ENCODE data around the gene KCNMA1. TPM values are rescaled to one million over a fixed set of nuclear protein-coding genes. Genes with fewer than 3 reads are reported as not detected.

The KCNMA1 gene
- total RNA-seq, 1 experiment from 2014 or later: 20.7 TPM

DNA sequence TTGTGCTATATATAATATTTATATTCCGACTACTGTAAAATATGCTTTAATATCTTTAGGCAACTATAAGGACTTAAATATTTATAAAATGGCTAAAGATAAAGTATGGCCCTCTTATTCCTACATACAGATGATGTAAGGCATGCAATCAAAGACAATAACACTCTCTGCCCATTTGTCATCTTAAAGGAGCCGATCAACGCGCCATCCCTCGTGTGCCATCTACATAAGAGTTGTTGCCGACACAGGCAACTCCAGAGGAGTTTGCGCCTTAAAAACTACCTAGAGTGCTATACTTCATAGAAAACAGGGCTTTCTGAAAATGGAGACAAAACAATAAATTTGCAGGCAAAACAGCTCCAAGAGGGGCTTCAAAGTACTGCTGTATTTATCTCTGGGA is 709.0 kb downstream of the KCNMA1 start:
- H3K27me3 Mint-ChIP-seq (ENCODE audit: insufficient read depth, unreplicated experiment): peaks cover 3% of the 10 kb centered on the region
- no peaks in the 10 kb centered on the region for H3K36me3 ChIP-seq (ENCODE audit: control insufficient read depth, insufficient read depth, low read length)
- H3K4me1 ChIP-seq: no peaks in the 10 kb centered on the region

DNA sequence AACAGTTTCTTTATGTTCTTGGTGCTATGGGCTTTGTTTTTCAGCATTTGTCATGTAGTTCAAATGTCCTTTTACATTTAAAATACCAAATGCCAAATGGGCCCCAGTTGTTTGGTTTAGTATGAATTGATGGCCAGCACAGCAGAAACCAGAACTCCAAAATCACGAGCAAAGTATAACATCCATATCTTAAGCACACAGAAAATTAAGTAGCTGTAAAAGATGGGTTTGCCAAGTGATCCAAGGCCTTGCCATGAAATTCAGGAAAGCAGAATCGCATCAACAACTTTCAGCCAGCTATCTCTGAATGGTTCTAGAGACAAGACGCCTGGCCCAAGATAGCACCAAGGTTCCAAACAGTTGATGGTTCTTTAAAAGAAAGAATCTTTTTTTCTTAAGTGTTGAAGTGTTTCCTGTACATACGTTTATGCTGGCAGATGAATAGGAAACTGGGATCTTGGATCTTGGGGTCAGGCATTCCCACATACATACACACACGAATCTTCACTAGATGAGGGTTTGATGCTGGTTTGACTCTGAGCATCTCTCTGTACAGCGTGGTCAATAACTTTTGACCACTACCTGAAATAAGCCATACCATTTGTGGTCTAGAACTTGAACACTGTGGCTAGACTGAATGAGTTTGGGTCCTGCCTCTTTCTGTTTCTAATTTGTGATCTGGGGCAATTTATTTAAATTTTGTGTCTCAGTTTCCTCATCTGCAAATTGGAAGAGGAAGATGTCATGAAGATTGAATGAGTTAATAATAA is 711.8 kb downstream of the KCNMA1 start:
- intact Hi-C loops (cut with micrococcal nuclease; ENCODE audit: unreplicated experiment): no loop called here
- CTCF ChIA-PET: no interaction called here
- POLR2A ChIA-PET: no interaction called here
- no peaks in the 10 kb centered on the region for H3K9me3 Mint-ChIP-seq (ENCODE audit: unreplicated experiment)
- no peak overlapping the region for H3K27ac Mint-ChIP-seq (ENCODE audit: unreplicated experiment)
- DNase-seq: no peak
- H3K4me3 ChIP-seq (ENCODE audit: low read depth, low read length): no peak overlapping the region
- TF ChIP-seq, protein P1, sequence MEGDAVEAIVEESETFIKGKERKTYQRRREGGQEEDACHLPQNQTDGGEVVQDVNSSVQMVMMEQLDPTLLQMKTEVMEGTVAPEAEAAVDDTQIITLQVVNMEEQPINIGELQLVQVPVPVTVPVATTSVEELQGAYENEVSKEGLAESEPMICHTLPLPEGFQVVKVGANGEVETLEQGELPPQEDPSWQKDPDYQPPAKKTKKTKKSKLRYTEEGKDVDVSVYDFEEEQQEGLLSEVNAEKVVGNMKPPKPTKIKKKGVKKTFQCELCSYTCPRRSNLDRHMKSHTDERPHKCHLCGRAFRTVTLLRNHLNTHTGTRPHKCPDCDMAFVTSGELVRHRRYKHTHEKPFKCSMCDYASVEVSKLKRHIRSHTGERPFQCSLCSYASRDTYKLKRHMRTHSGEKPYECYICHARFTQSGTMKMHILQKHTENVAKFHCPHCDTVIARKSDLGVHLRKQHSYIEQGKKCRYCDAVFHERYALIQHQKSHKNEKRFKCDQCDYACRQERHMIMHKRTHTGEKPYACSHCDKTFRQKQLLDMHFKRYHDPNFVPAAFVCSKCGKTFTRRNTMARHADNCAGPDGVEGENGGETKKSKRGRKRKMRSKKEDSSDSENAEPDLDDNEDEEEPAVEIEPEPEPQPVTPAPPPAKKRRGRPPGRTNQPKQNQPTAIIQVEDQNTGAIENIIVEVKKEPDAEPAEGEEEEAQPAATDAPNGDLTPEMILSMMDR (IDR thresholded peaks at IDR 0.05; ENCODE audit: insufficient read depth in 1 of 2, low read depth in 1 of 2, low read length in 1 of 2, severe bottlenecking in 1 of 2, unreplicated experiment in 1 of 2): no peak
- H3K27me3 ChIP-seq (replicated peaks; ENCODE audit: control insufficient read depth, insufficient read depth, low read length): no peaks in the 10 kb centered on the region; the same call in 1 of the 2 replicates
- H3K4me1 Mint-ChIP-seq (ENCODE audit: low read depth, unreplicated experiment): no peaks in the 10 kb centered on the region
- H3K36me3 ChIP-seq (ENCODE audit: control insufficient read depth, insufficient read depth, low read length): no peaks in the 10 kb centered on the region
- H3K4me1 ChIP-seq: no peaks in the 10 kb centered on the region
- no peak overlapping the region for H3K4me3 Mint-ChIP-seq (ENCODE audit: unreplicated experiment)
- H3K36me3 Mint-ChIP-seq (ENCODE audit: insufficient read depth, unreplicated experiment): no peaks in the 10 kb centered on the region
- peaks cover 3% of the 10 kb centered on the region for H3K27me3 Mint-ChIP-seq (ENCODE audit: insufficient read depth, unreplicated experiment)
- no TSS peak for BruUV-seq (replicated peaks)
- H3K9me3 ChIP-seq: no peaks in the 10 kb centered on the region

More for the DNA sequence above, 709.0 kb downstream of the KCNMA1 start:
- DNase-seq: no peak
- Histone ChIP-seq H3K4me3 (ENCODE audit: low read depth, low read length) (no peak overlapping the region), H3K27me3 (replicated peaks; ENCODE audit: control insufficient read depth, insufficient read depth, low read length) (no peaks in the 10 kb centered on the region; the same call in 1 of the 2 replicates), H3K9me3 (no peaks in the 10 kb centered on the region)
- ChIA-PET CTCF (no interaction called here), POLR2A (no interaction called here)
- no TSS peak for BruUV-seq (replicated peaks)
- Mint-ChIP-seq H3K36me3 (ENCODE audit: insufficient read depth, unreplicated experiment) (no peaks in the 10 kb centered on the region), H3K9me3 (ENCODE audit: unreplicated experiment) (no peaks in the 10 kb centered on the region), H3K4me3 (ENCODE audit: unreplicated experiment) (no peak overlapping the region), H3K27ac (ENCODE audit: unreplicated experiment) (no peak overlapping the region), H3K4me1 (ENCODE audit: low read depth, unreplicated experiment) (no peaks in the 10 kb centered on the region)
- intact Hi-C loops (cut with micrococcal nuclease; ENCODE audit: unreplicated experiment): no loop called here
- TF ChIP-seq, protein P1 (IDR thresholded peaks at IDR 0.05; ENCODE audit: insufficient read depth in 1 of 2, low read depth in 1 of 2, low read length in 1 of 2, severe bottlenecking in 1 of 2, unreplicated experiment in 1 of 2): no peak

DNA sequence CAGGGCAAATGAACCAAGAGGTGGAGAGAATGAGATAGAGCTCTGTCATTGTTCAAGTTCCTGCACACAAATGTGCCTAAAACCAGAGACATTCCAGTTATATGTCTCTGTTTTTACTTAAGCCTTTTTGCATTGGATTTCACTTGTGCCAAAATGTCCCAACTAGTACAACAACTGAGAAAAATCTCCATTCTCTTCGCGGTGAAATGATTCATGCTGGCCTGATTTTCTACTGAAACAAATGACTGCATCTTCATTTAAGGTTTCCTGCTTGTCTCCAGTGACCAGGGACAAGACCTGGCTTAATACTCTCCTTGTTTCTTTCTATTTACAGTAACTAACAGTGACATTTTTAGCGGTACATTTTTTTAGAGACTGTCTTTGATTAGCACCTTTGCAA is 714.9 kb downstream of the KCNMA1 start:
- CTCF ChIA-PET: no interaction called here
- Mint-ChIP-seq H3K27me3 (ENCODE audit: insufficient read depth, unreplicated experiment) (peaks cover 3% of the 10 kb centered on the region), H3K36me3 (ENCODE audit: insufficient read depth, unreplicated experiment) (no peaks in the 10 kb centered on the region), H3K4me1 (ENCODE audit: low read depth, unreplicated experiment) (no peaks in the 10 kb centered on the region), H3K4me3 (ENCODE audit: unreplicated experiment) (no peak overlapping the region), H3K9me3 (ENCODE audit: unreplicated experiment) (no peaks in the 10 kb centered on the region), H3K27ac (ENCODE audit: unreplicated experiment) (no peak overlapping the region)
- BruUV-seq (replicated peaks): no TSS peak
- TF ChIP-seq, protein P1 (IDR thresholded peaks at IDR 0.05; ENCODE audit: insufficient read depth in 1 of 2, low read depth in 1 of 2, low read length in 1 of 2, severe bottlenecking in 1 of 2, unreplicated experiment in 1 of 2): no peak
- intact Hi-C loops (cut with micrococcal nuclease; ENCODE audit: unreplicated experiment): no loop called here
- Histone ChIP-seq H3K4me1 (no peaks in the 10 kb centered on the region), H3K27me3 (replicated peaks; ENCODE audit: control insufficient read depth, insufficient read depth, low read length) (no peaks in the 10 kb centered on the region; the same call in 1 of the 2 replicates), H3K4me3 (ENCODE audit: low read depth, low read length) (no peak overlapping the region), H3K9me3 (no peaks in the 10 kb centered on the region), H3K36me3 (ENCODE audit: control insufficient read depth, insufficient read depth, low read length) (no peaks in the 10 kb centered on the region)
- POLR2A ChIA-PET: no interaction called here
- DNase-seq: no peak
